GM21515 (cell line): ENCODE results near the gene NME9.

ENCODE experiments used
- ATAC-seq: cut with Tn5 transposase; IDR thresholded peaks from one replicate; pipeline ENCODE4 v1.9.1; 2021; ENCODE audit not compliant: unreplicated experiment

Gene NME9

GRCh38 chr3:138363322-138363721, 33.7 kb upstream of the NME9 start:
- no peak for ATAC-seq

GRCh38 chr3:138362538-138362937, 32.9 kb upstream of the NME9 start:
- no peak for ATAC-seq

- no peak for ATAC-seq
Measured at GRCh38 chr3:138361561-138361971, 31.9 kb upstream of the NME9 start.

GRCh38 chr3:138360869-138361525, 31.3 kb upstream of the NME9 start:
- ATAC-seq: no peak

GRCh38 chr3:138359919-138360868, 30.5 kb upstream of the NME9 start:
- no peak for ATAC-seq

GRCh38 chr3:138359148-138359918, 29.7 kb upstream of the NME9 start:
- no peak for ATAC-seq

GRCh38 chr3:138356730-138357405, 27.2 kb upstream of the NME9 start:
- no peak for ATAC-seq

- ATAC-seq: no peak
Measured at GRCh38 chr3:138355071-138355470, 25.4 kb upstream of the NME9 start.

GRCh38 chr3:138354376-138354775, 24.7 kb upstream of the NME9 start:
- no peak for ATAC-seq

- ATAC-seq: no peak
Measured at GRCh38 chr3:138351916-138352550, 22.4 kb upstream of the NME9 start.

- ATAC-seq: no peak
Measured at GRCh38 chr3:138351151-138351550, 21.5 kb upstream of the NME9 start.

- ATAC-seq: no peak
Measured at GRCh38 chr3:138349926-138350665, 20.4 kb upstream of the NME9 start.

- no peak for ATAC-seq
Measured at GRCh38 chr3:138348754-138349739, 19.4 kb upstream of the NME9 start.

GRCh38 chr3:138347960-138348753, 18.5 kb upstream of the NME9 start, which contains the start of gene MRAS:
TSS of gene MRAS (plus strand) at chr3:138348579. CDS start at chr3:138372884, 24,305 bp downstream.
- no peak for ATAC-seq

- no peak for ATAC-seq
Measured at GRCh38 chr3:138344754-138345153, 15.1 kb upstream of the NME9 start.

GRCh38 chr3:138340511-138340910, 10.9 kb upstream of the NME9 start:
- ATAC-seq: no peak

- no peak for ATAC-seq
Measured at GRCh38 chr3:138338811-138339210, 9.2 kb upstream of the NME9 start.

GRCh38 chr3:138338244-138338643, 8.6 kb upstream of the NME9 start:
- no peak for ATAC-seq
